GM12891 (cell line): ENCODE results near the gene MGAT5.

Experiments
- POLR2A ChIP-seq: IDR thresholded peaks from 2 replicates; pipeline ENCODE4 v1.6.1; 2011; ENCODE audit warnings: low read depth, low read length, control low read depth
- TAF1 ChIP-seq: IDR thresholded peaks from 2 replicates; pipeline ENCODE4 v1.6.1; 2011; ENCODE audit warnings: low read depth, low read length, control low read depth

DNA sequence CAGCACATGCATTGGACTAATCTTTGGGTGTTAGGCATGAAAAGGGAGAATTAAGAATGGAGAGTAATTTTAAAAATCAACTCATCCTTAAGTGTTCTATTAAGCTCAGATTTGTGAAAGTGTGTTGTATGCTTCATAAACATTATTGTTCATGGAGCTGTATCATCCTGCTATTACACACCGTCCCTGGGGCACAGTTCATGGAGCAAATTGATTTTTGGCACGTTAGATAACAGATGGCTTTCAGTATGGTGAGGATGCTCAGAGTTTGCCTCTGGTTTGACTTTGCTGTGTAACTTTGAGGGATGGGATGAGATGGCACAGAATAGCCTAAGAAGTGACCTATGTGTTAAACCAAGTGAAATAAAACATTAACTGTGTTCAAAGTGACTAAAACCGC, 97.1 kb downstream of the MGAT5 start:
- TF ChIP-seq TAF1 (no peak), POLR2A (no peak)
